Stimulated activated CD8-positive, alpha-beta memory T cell treated with anti-CD3 and anti-CD28 coated beads, Interleukin-4, amount 100 ng/mL, for 1 hour (primary cell): ENCODE results near the gene TEPSIN.

Experiments
- DNase-seq, 2 donors: peaks; one replicate each; pipeline ENCODE4 v3.0.0-alpha.2; 2020; ENCODE audit warnings: low read depth in 2 of 2, low spot score in 1 of 2

Gene TEPSIN

DNA sequence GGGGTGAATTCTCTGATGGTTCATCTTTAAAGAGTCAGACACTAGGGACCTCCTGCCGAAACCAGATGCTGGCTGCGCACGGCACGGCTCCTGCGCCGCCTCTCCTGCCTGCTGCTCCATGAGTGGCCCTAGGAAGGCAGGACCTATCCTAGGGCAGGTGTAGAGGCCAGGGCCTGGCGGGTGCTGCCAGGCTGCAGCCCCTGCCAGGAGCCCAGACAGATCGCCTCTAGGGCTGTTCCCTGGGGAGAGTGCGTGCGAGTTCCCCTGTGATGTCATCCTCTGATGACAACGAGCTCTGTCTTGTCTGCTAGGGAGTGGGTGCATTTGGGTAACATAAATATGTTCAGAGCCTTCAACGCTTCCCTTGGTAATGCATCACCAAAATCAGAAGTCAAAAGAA, 32.4 kb upstream of the TEPSIN start:
- no peak for DNase-seq

DNA sequence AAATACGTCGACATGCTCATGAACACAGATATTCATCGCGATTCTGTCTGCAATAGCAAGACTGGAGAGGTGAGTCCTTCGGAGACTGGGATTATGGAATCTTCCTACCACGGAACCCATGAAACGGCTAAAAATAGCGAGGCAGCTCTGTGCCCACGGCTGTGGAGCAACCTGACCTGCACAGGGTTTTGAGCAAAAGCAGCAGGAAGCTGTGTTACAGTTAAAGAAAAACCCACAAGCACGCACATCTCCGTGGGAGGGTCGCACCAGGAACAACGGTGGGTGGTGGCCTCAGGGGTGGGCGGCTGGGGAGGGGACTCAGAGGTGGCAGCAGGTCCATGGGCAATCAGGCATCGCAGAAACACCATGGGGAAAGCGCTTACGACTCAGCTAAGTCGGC, 31.4 kb upstream of the TEPSIN start:
- no peak for DNase-seq

GRCh38 chr17:81267390-81268067, 28.7 kb upstream of the TEPSIN start:
- DNase-seq, result no peak

- DNase-seq, result no peak
Measured at GRCh38 chr17:81265576-81265975, 26.7 kb upstream of the TEPSIN start.

DNA sequence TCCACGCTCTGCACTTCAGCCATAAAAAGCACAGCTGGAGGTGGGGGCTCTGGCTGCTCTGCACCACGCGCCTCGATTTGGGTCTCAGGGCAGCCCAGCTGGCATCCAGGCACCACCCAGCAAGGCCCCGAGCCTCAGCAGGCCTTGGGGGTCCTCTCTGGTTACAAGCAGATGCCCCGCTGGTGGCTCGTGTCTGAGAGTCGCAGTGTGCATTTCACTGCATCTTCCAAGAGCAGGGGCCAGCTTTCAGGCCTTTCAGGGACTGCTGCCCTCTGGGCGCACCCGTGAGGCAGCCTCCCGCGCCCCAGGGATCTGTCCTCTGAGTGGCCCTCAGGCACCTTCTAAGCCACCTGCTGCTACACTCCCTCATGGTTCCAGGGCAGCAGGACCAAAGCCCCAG, 25.8 kb upstream of the TEPSIN start:
- DNase-seq, result no peak

- no peak for DNase-seq
Measured at GRCh38 chr17:81263371-81264181, 24.7 kb upstream of the TEPSIN start.

GRCh38 chr17:81261582-81262336, 22.9 kb upstream of the TEPSIN start:
- no peak for DNase-seq

- no peak for DNase-seq
Measured at GRCh38 chr17:81261096-81261495, 22.2 kb upstream of the TEPSIN start.

GRCh38 chr17:81260641-81261040, 21.8 kb upstream of the TEPSIN start:
- DNase-seq, result no peak

DNA sequence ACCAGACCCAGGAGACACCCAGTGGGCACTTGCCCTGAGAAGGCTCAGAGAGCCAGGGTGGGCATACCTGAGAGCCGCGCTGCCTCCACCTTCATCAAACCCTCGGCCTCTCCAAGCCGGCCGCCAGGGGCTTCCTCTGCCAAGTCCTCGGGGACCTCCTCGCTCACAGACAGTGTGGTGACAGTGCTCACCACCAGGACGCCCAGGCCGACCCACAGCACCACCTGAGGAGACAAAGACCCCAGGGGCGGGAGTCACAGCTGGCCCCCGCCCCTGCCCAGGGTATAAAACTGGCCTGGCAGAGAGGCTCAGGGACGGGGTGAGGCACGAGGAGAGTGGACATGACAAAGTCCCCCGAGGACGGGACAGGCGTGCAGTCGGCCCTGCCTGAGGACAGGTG, 21.3 kb upstream of the TEPSIN start:
- no peak for DNase-seq

DNA sequence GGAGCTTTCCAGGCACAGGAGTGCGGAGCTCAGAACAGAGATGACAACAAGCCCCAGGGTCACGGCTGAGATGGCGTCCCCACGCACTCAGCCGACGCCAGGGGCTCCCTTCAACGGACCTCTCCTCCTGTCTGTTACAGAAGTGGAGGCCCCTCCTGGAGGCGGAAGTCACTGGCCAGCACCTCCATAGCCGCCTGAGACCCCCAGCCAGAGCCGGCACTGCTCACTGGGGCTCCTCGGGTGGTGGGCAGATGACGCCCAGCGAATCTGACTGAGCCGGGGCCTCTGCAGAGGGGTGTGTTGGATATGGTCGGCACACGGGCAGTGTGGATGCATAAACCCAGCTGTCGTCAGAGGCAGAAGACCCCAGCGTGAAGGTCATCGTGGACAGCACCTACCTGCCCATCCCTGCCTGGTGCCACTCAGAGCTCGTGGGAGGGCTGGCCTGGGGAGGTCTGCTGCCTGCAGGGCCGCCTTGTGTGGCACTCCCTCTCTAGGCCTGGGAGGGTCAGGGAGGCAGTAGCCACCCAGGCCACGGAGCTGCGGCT, 20.3 kb upstream of the TEPSIN start:
- DNase-seq, result no peak

DNA sequence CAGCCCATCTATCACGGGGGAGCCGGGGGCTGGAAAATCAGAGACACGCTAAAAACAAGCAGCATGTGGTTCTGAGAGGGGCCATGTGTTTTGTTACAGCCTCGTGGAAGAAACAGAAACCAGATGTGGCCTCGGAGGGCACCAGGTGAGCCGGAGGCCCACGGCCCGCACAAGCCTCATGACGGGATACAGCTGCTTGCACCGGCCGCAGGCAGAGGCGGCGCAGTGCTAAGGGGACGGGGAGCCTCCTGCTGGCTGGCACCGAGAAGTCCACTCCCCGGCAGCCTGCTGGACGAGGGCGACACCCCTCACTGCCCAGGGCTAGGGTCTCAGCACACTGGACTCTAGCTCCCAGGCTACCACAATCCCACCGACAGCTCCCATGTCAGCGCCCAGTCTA, 19.4 kb upstream of the TEPSIN start:
- DNase-seq, result no peak

- DNase-seq, result no peak
Measured at GRCh38 chr17:81257533-81257932, 18.7 kb upstream of the TEPSIN start.

DNA sequence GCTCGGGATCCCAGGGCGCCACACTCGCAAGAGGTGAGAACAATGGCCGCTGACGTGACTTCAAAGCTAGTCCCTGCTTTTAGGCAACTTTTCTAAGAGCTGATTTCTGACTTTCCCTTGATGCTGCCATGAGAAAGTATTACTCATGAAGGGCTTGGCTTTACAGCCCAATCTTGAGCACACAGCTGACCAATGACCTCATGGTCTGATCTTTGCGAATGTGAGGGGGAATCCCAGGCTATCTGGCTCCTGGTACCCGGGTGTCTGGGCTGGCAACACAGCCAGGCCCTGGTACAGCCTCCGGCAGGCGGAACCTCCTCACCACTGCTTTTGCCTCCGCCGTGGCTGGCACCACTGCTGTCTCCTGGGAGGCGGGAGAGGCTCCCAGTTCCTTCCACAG, 17.8 kb upstream of the TEPSIN start:
- no peak for DNase-seq

- no peak for DNase-seq
Measured at GRCh38 chr17:81254955-81255717, 16.3 kb upstream of the TEPSIN start.

- DNase-seq, result peak in 1 of 2 donors; percentile 39
Measured at GRCh38 chr17:81253358-81254131, 14.7 kb upstream of the TEPSIN start.

DNA sequence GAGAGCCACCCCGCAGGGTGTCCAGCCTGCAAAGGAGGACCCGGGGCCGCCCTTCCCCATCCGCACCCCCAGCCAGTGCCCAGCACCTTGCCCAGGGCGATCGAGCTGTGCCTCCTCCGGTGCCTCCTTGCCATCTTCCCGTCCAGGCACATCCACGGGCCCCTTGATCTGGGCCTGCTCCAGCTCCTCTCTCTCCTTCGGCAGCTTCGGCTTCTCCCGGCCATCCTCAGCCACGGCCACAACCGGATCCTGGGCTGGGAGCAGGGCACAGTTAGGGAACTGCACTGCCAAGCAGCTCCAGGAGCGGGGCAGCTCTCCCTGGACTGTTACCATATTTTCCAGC, 14.1 kb upstream of the TEPSIN start:
- DNase-seq, result no peak

- no peak for DNase-seq
Measured at GRCh38 chr17:81252326-81252986, 13.6 kb upstream of the TEPSIN start.

- DNase-seq, result no peak
Measured at GRCh38 chr17:81251709-81252301, 12.9 kb upstream of the TEPSIN start.
